ENCODE results near the gene SH3D21.

Gene SH3D21

DNA sequence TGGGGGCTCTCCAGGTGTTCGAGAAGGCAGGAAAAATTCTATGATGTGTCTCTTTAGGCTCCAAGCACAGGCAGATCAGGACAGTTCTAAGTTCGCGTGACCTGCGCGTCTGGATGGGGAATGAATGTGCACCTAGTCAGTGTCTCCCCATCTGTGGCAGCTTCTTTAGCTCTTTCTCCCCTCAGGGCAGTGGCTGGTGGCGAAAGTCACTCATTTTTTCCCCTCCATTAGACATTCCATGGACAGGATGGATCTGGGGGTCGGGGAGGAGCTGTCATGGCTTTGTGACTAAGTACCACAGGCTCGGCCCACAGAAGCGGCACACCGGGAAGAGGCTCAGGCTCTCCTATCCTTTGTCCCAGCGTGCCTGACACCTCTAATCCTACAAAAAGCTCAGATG is 48.3 kb downstream of the SH3D21 start:
- no peak overlapping the region for H3K4me3 ChIP-seq (ENCODE audit: low read length)
- TF ChIP-seq, protein P1, sequence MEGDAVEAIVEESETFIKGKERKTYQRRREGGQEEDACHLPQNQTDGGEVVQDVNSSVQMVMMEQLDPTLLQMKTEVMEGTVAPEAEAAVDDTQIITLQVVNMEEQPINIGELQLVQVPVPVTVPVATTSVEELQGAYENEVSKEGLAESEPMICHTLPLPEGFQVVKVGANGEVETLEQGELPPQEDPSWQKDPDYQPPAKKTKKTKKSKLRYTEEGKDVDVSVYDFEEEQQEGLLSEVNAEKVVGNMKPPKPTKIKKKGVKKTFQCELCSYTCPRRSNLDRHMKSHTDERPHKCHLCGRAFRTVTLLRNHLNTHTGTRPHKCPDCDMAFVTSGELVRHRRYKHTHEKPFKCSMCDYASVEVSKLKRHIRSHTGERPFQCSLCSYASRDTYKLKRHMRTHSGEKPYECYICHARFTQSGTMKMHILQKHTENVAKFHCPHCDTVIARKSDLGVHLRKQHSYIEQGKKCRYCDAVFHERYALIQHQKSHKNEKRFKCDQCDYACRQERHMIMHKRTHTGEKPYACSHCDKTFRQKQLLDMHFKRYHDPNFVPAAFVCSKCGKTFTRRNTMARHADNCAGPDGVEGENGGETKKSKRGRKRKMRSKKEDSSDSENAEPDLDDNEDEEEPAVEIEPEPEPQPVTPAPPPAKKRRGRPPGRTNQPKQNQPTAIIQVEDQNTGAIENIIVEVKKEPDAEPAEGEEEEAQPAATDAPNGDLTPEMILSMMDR (conservative IDR thresholded peaks at IDR 0.05; ENCODE audit: low read depth, low read length) = no peak
- DNase-seq (ENCODE audit: low read depth) = no peak

DNA sequence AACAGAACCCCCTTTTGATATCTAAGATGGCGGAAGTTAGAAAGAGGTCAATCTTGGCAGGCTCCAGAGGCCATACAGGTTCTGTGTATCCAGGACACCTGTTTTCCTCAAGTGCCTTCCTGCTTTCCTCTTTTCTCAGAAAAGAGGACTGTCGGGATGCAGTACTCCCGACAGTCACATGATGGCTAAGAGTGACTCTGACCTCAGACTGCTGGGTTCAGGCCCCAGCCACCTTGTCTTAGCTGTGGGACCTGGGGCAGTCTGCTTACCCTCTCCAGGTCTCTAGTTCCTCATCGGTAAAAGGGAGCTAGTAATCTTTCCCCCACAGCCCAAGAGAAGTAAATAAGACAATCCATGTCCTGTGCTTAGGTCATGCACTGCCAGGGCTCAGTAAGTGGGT is 49.6 kb downstream of the SH3D21 start:
- H3K4me3 ChIP-seq (ENCODE audit: low read length) = no peak overlapping the region
- DNase-seq (ENCODE audit: low read depth) = no peak
- TF ChIP-seq, protein P1 (conservative IDR thresholded peaks at IDR 0.05; ENCODE audit: low read depth, low read length) = no peak

DNA sequence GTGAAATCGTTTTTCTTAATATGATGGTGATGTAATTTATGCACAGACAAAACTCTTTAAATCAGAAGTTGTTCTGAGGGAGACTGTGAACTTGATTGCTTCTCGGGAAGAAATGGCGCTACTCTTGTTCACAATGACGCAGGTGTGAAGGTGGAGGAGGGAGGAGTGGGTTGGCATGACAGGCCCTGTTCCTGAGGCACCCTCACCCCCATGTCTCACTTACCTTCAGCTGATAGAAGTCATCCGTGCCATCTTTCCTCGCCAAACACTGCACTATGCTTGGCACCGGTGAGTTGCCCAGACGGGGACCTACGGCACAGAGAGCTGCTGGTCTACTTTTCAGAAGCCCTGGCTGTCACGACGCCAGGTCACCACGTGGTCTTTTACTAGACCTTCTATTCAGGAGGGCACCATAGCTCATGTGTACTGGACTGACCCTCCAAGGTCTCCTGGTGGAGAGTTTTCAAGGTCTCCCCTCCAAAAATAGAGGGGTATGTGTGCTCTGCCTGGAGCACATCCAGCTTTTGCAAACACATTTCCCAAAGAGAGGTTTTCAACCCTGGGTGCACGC is 52.4 kb downstream of the SH3D21 start:
- DNase-seq (ENCODE audit: low read depth) = no peak
- TF ChIP-seq, protein P1 (conservative IDR thresholded peaks at IDR 0.05; ENCODE audit: low read depth, low read length) = no peak
- no peak overlapping the region for H3K4me3 ChIP-seq (ENCODE audit: low read length)

- no peak for DNase-seq (ENCODE audit: low read depth)
- TF ChIP-seq, protein P1 (conservative IDR thresholded peaks at IDR 0.05; ENCODE audit: low read depth, low read length) = no peak
- H3K4me3 ChIP-seq (ENCODE audit: low read length) = no peak overlapping the region
Measured at GRCh38 chr1:36359383-36359782, 53.2 kb downstream of the SH3D21 start.

DNA sequence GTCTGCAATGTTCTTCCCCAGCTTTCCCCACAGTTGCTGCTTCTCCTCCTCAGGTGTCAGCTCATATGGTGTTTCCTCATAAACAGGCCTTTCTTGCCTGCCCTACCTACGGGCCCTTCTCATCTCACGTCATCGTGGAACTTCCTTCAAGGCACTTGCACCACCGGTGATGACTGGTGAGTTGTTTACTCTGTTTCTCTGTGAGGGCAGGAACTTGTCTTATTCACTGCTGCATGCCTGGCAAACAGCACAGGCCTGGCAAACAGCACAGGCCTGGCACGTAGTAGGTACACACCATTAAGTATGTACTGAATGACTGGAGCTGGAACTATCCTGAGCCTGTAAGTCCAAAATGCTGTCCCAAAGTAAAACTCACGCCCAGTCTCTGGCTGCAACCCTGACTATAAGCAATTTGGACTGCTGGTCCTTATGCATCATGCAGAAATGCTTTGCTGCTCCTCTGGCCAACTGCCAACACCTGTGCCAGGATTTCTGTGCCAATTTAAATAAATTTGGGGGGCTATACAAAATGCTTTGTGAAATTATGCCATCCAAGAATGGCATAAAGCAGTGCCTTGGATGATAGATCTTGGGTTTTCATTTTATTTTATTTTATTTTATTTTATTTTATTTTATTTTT is 53.9 kb downstream of the SH3D21 start:
- DNase-seq (ENCODE audit: low read depth) = no peak
- TF ChIP-seq, protein P1 (conservative IDR thresholded peaks at IDR 0.05; ENCODE audit: low read depth, low read length) = no peak
- H3K4me3 ChIP-seq (ENCODE audit: low read length) = no peak overlapping the region

GRCh38 chr1:36365381-36365780 is 59.2 kb downstream of the SH3D21 start:
- no peak for DNase-seq (ENCODE audit: low read depth)

More at GRCh38 chr1:36365381-36365780, 59.2 kb downstream of the SH3D21 start:
- TF ChIP-seq, protein P1 (conservative IDR thresholded peaks at IDR 0.05; ENCODE audit: low read depth, low read length) = no peak
- H3K4me3 ChIP-seq (ENCODE audit: low read length) = no peak overlapping the region

Data from retinal pigment epithelial cell (primary cell).